ENCODE measurements around the gene PELI2.

Gene PELI2

GRCh38 chr14:56147449-56147848 is 29.2 kb downstream of the PELI2 start:
- no peak for ATAC-seq

DNA sequence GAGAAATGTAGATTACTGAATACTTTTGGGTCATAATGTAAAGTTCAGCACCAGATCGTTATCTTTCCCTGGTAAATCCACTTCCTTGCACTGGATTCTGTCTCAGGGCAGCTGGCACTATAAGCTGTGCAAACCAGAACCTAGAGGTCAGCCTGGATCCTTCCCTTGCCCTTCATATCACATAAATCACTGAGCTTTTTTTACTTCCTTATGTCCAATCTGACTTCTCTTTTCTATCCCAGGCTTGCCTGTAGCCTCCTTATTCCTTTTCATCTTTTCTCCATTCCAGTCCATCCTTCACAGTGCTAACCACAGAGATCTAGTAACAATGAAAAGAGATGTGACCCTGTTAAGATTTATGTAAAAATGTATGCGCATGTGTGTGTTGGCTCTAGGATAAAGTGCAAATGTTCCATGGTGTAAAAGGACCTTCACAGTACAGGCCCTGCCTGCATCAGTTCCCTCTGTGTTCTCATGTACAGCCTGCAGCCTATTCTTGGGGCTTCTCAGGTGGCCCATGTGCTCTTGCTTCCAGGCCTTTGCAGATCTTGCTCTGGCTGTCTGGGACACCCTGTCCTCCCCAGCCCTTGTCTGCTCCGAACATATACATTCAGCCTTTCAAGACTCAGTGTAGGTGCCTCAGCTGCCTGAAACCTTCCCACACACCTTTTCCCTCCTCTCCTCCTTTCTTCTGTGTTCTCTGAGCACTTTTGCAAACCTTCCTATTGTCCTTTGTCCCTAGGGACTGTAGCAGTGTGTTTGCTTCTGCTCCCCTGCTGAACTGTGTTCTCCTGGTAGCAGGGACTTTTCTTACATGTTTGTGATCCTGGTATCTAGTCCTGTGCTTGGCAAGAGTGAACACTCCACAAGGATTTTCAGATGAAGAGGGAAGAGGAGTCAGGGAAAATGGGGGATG is 30.0 kb downstream of the PELI2 start:
- TF ChIP-seq BACH2 (CRISPR knock-in tag; IDR thresholded peaks at IDR 0.05; ENCODE audit: borderline replicate concordance), result no peak
- no peak for TF ChIP-seq ZNF565 (CRISPR knock-in tag; conservative IDR thresholded peaks at IDR 0.05; ENCODE audit: low read depth)
- TF ChIP-seq POU6F1 (CRISPR knock-in tag; IDR thresholded peaks at IDR 0.05; ENCODE audit: borderline replicate concordance, low read depth), result no peak
- no peak for TF ChIP-seq RARB (CRISPR knock-in tag; IDR thresholded peaks at IDR 0.05)
- no peak for TF ChIP-seq ESRRG (CRISPR knock-in tag; IDR thresholded peaks at IDR 0.05)
- TF ChIP-seq TOX (CRISPR knock-in tag; IDR thresholded peaks at IDR 0.05; ENCODE audit: borderline replicate concordance), result no peak
- TF ChIP-seq CSDC2 (CRISPR knock-in tag; IDR thresholded peaks at IDR 0.05), result no peak
- TF ChIP-seq ZFP30 (CRISPR knock-in tag; IDR thresholded peaks at IDR 0.05), result no peak
- TF ChIP-seq OSR1 (CRISPR knock-in tag; IDR thresholded peaks at IDR 0.05), result no peak
- ATAC-seq, result no peak

More at GRCh38 chr14:56147449-56147848, 29.2 kb downstream of the PELI2 start:
- TF ChIP-seq TOX (CRISPR knock-in tag; IDR thresholded peaks at IDR 0.05; ENCODE audit: borderline replicate concordance), result no peak

GRCh38 chr14:56149151-56149550 is 30.9 kb downstream of the PELI2 start:
- no peak for ATAC-seq
- TF ChIP-seq RARB (CRISPR knock-in tag; IDR thresholded peaks at IDR 0.05) (no peak), ARNTL (CRISPR knock-in tag; IDR thresholded peaks at IDR 0.05; ENCODE audit: borderline replicate concordance, low read depth) (no peak), CSRNP3 (CRISPR knock-in tag; IDR thresholded peaks at IDR 0.05) (no peak), ESRRG (CRISPR knock-in tag; IDR thresholded peaks at IDR 0.05) (no peak), ZFP30 (CRISPR knock-in tag; IDR thresholded peaks at IDR 0.05) (no peak), ZFP3 (CRISPR knock-in tag; IDR thresholded peaks at IDR 0.05) (no peak), ZNF70 (CRISPR knock-in tag; IDR thresholded peaks at IDR 0.05) (no peak), CSDC2 (CRISPR knock-in tag; IDR thresholded peaks at IDR 0.05) (no peak), SNAI2 (CRISPR knock-in tag; IDR thresholded peaks at IDR 0.05) (no peak), ZNF565 (CRISPR knock-in tag; conservative IDR thresholded peaks at IDR 0.05; ENCODE audit: low read depth) (no peak), PPARA (CRISPR knock-in tag; IDR thresholded peaks at IDR 0.05; ENCODE audit: borderline replicate concordance) (no peak)
- TF ChIP-seq, protein P1, sequence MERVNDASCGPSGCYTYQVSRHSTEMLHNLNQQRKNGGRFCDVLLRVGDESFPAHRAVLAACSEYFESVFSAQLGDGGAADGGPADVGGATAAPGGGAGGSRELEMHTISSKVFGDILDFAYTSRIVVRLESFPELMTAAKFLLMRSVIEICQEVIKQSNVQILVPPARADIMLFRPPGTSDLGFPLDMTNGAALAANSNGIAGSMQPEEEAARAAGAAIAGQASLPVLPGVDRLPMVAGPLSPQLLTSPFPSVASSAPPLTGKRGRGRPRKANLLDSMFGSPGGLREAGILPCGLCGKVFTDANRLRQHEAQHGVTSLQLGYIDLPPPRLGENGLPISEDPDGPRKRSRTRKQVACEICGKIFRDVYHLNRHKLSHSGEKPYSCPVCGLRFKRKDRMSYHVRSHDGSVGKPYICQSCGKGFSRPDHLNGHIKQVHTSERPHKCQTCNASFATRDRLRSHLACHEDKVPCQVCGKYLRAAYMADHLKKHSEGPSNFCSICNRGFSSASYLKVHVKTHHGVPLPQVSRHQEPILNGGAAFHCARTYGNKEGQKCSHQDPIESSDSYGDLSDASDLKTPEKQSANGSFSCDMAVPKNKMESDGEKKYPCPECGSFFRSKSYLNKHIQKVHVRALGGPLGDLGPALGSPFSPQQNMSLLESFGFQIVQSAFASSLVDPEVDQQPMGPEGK (CRISPR knock-in tag; IDR thresholded peaks at IDR 0.05; ENCODE audit: borderline replicate concordance), result no peak

GRCh38 chr14:56149995-56150394 is 31.8 kb downstream of the PELI2 start:
- no peak for ATAC-seq
- no peak for TF ChIP-seq PPARA (CRISPR knock-in tag; IDR thresholded peaks at IDR 0.05; ENCODE audit: borderline replicate concordance)
- no peak for TF ChIP-seq RARB (CRISPR knock-in tag; IDR thresholded peaks at IDR 0.05)
- no peak for TF ChIP-seq ZNF565 (CRISPR knock-in tag; conservative IDR thresholded peaks at IDR 0.05; ENCODE audit: low read depth)
- TF ChIP-seq OSR1 (CRISPR knock-in tag; IDR thresholded peaks at IDR 0.05), result no peak
- no peak for TF ChIP-seq CSDC2 (CRISPR knock-in tag; IDR thresholded peaks at IDR 0.05)
- no peak for TF ChIP-seq ESRRG (CRISPR knock-in tag; IDR thresholded peaks at IDR 0.05)
- TF ChIP-seq BACH2 (CRISPR knock-in tag; IDR thresholded peaks at IDR 0.05; ENCODE audit: borderline replicate concordance), result no peak
- no peak for TF ChIP-seq CSRNP3 (CRISPR knock-in tag; IDR thresholded peaks at IDR 0.05)
- no peak for TF ChIP-seq POU6F1 (CRISPR knock-in tag; IDR thresholded peaks at IDR 0.05; ENCODE audit: borderline replicate concordance, low read depth)
- TF ChIP-seq TOX (CRISPR knock-in tag; IDR thresholded peaks at IDR 0.05; ENCODE audit: borderline replicate concordance), result no peak
- no peak for TF ChIP-seq SNAI2 (CRISPR knock-in tag; IDR thresholded peaks at IDR 0.05)

Measured in SK-N-SH treated with all-trans-retinoic acid at 6 μM for 48 hours (cell line).